Activated T-cell treated with anti-CD3 and anti-CD28 coated beads for 24 hours (primary cell): ENCODE results near the gene ATAD3B.
"Not testable (repeated sequence)": the region's sequence is repeated elsewhere in the genome, so short reads cannot be mapped to it uniquely, and the experiment has no call there.

ENCODE experiments used
- DNase-seq: peaks from one replicate; pipeline ENCODE4 v3.0.0-alpha.2; 2020; ENCODE audit warnings: low read depth

ATAD3B gene

DNA sequence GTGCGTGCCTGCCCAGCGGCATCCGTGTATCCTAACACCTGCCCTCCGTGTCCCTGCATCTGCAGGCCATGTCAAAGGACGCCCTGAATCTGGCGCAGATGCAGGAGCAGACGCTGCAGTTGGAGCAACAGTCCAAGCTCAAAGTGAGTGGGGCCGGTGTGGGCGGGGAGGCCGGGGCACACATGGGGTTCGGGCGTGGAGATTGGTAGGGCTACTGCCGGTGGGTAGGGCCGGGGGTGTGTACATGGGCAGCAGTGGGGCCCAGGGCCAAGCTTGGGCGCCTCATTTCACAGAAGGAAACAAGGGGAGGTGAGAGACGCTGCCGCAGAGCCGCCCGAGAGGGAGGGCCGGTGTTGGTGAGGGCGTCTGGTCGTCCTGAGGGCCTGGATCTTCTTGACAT, 20.9 kb upstream of the ATAD3B start:
- DNase-seq: not testable (repeated sequence)

DNA sequence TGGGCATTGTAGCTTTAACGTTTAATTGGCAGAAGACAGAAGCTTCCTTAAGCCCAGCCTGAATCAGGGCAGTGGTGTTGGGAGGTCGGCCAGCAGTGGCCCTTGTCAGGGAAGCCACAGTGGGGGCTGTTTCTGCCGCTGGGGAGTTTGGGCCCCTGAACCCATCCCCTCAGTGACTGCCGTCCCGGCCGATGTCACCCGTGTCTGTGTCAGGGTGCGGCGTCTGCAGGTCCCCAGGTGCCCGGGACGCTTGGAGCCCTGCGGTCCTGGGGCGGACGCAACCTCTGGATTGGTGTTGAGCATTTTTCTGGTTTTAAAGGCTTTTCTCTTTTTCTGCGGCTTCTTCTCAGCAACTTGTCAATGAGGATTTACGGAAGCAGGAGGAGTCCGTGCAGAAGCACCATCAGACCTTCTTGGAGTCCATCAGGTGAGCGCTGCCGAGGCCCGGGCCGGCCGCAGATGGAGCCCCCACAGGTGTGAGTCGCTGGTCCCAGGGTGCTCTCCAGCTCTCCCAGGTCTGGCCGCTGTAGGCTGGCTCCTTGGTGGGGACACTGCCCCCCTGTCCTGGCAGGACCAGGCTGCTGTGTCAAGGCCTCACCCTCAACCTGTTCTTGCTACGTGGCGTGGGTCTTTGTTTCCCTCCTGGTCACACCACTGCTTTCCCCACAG, 19.7 kb upstream of the ATAD3B start:
- DNase-seq: no peak

DNA sequence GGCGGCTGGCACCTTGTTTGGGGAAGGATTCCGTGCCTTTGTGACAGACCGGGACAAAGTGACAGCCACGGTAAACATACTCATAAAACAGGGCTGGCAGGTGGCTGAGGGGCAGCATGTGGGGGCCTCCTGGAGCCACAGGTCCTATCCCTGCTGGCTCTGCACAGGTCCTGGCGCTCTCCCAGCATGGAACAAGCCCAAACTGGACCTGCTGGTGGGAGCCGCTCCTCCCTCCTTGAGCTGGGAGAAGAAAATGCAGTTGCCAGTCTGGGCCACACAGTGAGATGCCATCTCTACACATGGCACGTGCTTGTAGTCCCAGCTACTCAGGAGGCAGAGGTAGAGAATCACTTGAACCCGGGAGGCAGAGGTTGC, 19.2 kb upstream of the ATAD3B start:
- not testable (repeated sequence) for DNase-seq

DNA sequence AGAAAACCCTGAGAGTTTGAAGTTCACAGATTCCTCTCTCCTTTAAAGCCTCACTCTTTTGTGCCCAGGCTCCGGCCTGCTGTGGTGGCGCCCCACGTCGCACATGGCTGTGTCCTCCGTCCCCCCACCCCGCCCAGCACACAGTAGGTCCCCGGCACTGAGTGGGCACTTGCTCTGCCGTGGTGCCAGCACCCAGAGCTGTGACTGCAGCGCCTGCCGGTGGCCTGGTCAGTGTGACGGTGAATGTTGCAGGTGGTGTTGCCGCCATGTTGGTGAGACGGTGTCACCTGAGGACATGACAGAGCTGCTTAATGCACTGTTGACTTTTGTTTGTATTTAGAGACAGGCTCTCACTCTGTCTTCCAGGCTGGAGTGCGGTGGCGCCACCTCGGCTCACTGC, 18.7 kb upstream of the ATAD3B start:
- no peak for DNase-seq

DNA sequence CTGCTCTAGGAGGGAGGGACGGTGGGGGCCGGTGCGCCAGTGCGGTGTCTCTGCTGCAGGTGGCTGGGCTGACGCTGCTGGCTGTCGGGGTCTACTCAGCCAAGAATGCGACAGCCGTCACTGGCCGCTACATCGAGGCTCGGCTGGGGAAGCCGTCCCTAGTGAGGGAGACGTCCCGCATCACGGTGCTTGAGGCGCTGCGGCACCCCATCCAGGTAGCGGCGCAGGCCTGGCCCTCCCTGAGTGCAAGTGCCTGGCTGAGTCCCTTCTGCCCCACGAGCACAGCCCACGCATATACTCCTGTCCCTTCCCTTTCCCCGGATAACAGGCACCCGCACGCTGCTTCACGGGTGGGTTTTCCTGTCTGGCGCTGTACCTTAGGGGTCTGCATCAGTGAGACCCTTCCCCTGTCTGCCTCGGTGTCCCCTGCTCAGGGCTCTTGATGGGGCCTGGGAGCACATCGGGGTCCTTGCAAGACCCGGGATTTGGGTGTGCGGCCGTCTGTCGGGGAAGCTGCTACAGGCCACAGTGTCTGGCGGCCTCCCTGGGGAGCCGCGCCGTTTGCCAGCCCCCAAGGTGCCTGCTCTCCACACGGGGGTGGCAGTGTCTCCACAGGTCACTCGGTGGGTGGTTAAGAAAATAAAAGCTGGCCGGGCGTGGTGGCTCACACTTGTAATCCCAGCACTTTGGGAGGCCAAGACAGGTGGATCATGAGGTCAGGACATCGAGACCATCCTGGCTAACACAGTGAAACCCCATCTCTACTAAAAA, 17.1 kb upstream of the ATAD3B start:
- not testable (repeated sequence) for DNase-seq

DNA sequence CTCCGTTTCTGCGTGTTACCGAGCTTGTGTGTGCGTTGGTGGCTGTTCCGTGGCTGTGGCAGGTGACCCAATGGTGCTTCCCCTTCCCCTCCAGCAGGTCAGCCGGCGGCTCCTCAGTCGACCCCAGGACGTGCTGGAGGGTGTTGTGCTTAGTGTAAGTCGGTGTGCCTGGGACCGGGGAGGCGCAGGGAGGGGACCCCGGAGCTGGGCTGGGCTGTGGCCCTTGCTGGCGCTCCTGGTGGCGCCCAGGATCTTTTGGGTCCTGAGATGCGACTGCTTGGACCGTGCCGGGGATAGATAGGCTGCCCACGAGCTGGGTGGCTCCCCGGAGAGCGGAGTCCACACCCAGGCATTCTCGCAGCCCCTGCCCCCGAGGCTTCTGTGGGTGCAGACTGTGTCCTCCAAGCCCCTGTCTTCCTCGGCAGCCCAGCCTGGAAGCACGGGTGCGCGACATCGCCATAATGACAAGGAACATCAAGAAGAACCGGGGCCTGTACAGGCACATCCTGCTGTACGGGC, 16.1 kb upstream of the ATAD3B start:
- no peak for DNase-seq

DNA sequence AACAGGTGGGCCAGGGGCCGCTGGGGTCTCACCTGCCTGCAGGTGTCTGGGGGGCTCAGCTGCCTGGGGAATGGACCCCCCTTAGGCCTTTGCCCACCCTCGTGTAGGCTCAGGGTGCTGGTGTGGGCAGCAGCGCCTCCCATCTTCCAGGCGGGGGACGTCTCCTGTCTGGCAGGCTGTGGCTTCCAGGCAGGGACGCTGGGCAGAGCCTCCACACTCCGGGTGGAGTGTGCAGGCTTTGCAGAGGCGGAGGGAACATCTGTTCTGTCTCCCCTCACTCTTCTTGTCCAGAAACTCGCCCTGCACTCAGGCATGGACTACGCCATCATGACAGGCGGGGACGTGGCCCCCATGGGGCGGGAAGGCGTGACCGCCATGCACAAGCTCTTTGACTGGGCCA, 15.6 kb upstream of the ATAD3B start:
- DNase-seq: not testable (repeated sequence)

DNA sequence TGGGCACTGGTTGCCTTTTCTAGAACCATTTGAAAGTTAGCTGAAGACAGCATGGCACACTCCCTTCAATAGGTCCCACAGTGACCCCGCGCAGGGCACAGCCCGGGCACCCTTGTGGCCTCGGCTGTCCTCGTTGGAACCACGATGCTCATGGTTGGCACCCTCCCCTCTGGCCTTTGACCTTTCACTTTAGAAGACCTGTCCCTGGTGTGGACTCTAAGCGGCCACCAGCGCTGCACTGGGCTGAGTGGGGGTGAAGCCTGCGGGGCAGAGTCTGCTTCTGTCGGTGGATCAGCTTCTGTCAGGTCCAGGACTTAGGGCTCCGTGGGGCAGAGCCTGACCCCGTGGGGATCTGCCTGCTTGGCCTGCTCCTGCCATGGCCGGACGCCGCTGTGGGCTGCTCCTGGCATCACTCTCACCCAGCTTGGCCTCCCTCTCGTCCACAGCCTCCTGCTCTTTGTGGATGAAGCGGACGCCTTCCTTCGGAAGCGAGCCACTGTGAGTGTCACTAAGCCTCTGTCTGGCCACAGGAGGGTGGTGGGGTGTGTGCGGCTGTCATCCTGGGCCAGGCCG, 14.8 kb upstream of the ATAD3B start:
- DNase-seq: not testable (repeated sequence)

DNA sequence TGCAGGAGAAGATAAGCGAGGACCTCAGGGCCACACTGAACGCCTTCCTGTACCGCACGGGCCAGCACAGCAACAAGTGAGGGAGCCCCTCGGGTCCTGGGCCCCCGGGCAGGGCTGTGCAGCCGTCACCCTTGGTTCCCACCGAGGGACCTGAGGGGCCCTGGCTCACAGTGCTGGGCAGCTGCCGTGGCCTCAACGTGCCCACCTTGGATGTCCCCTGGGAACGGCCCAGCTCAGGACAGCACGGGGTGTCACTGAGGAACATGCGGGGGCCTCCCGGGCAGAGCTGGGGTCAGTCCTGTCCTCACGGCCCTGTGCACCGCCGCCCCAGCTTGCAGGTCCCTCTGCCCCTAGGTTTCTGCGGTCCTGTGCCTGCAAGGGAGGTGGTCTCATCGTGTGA, 12.4 kb upstream of the ATAD3B start:
- DNase-seq: not testable (repeated sequence)

DNA sequence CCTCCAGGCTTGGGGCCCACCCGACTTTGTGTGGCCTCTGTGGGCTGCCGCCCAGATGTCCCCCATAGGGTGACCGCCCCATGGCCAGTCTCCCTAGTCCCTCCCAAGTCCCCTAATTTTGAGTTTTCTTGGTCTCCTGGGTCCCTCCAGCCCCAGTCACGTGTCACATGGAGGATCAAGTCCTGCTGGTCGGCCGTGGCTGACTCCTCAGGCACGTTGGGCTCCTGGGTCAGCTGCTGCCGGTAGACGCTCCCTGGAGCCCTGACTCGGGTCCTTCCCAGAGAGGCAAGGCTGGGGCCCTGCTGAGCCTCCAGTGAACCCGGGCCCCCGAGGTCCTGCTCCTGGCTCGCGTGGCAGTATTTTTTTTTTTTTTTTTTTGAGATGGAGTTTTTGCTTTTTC, 11.9 kb upstream of the ATAD3B start:
- not testable (repeated sequence) for DNase-seq

DNA sequence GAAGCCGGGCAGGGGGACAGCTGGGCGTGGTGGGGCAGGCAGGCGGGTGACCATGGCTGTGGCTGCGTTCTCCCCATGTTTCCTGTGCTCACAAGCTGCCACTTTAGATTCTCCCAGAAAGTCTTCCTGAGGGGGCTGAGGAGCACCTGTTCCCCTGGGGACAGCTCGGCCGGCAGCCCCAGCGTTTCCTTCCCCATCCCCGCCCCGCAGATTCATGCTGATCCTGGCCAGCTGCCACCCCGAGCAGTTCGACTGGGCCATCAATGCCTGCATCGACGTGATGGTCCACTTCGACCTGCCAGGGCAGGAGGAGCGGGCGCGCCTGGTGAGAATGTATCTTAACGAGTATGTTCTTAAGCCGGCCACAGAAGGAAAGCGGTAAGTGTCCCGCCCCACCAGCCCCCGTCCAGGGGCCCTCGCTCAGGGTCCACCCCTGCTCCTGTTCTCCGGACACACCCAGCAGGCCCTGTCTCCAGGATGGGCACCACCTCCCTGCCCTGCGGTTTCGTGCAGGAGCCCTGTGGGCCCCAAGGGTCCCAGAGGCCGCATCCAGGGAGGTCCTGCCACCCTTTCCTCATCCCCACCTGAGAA, 10.9 kb upstream of the ATAD3B start:
- DNase-seq: no peak

DNA sequence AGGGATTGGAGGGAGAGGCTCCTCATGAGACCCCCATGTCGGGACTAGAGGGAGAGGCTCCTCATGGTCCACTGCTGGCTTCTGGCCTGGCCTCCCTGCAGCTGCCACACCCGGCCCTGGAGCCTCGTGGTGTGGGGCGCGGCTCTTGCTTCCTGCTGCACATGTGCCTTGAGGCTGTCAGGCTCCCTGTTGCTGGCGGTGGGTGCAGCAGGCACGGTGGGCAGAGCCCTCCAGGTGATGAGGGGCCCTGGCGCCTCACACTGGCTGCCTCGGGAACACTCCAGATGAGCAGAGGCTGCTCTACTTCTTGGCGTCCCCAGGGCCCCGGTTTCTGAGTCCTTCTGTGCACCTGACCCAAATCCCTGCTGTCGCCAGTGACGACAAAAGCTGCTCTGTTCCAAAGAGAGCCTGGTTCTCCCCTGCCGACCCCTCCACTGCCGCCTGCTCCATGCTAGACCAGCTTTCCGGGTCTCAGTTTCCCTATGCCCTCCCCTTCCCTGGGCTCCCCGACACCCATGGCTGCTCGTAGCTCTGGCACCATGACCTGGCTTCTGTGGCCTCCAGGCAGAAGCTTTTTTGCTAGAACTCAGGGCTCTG, 9.7 kb upstream of the ATAD3B start:
- no peak for DNase-seq

DNA sequence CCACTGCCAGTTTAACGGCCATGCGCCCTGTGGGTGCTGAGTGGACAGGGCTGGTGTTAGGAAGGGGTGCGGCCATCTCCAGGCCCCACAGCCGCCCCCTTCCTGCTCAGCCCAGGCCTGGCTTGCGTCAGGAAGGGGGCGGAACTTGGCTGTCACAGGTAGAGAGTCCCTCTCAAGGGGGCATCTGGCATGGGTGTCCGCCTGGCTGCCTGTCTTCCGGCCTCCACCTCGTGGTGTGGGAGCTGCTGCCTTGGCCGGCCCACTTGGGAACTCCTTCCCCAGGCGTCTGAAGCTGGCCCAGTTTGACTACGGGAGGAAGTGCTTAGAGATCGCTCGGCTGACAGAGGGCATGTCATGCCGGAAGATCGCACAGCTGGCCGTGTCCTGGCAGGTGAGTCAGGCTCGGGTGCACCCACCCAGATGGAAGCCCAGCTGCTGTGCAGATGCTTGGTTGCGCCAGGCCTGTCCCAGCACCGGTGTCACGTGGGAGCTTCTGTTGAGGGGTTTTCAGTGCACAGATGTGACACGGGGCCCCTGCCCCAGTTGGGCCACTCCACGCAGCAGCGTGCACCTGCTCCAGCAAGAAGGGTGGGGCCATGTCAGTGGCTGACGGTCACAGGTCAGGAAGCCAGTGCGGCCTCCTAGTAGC, 9.1 kb upstream of the ATAD3B start:
- DNase-seq: no peak

DNA sequence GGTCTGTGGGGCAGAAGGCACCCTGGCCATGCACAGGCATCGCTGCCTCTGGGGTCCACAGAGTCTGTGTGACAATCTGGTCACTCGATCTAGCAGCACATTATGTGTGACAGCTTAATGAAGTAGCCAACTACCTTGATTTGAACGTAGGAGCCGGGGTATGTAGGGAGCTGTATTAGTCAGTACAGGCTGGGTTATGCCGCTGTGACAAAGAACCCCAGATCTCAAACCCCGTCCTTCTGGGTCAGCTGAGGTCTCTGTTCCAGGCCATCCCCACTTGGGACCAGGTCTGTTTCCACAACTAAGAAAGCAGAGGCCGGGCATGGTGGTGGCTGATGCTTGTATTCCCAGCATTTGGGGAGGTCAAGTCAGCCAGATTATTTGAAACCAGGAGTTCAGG, 8.3 kb upstream of the ATAD3B start:
- DNase-seq: no peak

DNA sequence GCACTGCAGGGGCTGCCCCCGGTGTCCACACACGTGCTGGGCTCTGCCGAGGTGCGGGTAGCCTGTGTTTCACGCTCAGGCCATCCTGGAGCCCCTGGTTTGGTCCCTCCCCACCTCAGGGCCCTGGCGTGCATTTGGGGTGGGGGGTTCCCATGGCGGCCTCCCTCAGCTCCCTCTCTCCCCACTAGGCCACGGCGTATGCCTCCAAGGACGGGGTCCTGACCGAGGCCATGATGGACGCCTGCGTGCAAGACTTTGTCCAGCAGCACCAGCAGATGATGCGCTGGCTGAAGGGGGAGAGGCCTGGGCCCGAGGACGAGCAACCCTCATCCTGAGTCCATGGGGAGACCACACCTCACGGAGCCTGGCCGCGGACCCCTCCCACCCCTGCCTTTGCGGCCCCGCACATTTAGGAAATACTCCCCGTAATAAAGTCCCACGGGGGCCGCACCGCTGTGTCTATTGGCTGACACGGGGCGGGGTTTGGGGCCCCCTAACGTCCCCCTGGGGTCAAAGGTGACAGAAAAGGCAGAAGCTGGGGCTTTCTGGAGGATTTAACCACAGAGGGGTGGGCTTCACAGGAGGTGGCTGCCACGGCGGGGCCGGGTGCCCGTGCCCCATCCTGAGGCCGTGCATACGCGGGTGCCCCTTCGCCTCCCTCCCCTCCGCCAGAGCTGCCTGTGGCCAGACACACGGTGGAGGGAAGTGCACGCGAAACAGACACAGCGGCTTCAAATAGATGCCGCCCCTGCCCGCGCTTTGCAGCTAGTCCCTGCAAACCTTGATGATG, 3.2 kb upstream of the ATAD3B start:
- DNase-seq: not testable (repeated sequence)

DNA sequence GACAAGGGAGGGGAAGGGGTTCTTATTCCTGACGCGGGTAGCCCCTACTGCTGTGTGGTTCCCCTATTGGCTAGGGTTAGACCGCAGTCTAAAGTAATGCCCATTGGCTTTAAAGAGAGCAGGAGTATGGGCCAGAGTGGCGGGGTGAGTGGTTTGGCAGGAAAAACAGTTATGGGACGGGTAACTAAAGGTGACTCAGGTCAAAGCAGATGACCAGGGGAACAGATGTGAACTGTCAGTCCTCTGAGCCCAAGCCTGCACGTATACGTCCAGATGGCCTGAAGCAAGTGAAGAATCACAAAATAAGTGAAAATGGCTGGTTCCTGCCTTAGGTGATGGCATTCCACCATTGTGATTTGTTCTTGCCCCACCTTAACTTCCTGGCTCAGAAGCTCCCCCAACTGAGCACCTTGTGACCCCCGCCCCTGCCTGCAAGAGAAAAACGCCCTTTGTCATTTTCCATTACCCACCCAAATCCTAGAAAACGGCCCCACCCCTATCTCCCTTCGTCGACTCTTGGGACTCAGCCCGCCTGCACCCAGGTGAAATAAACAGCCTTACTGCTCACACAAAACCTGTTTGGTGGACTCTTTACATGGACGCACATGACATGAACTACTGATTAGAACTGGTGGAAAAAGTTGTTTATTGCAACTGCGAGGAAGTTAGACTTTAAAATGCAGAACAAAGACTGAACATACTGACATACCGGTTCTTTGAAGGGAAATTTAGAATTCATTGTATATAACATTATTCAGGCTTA, 758 bp upstream of the ATAD3B start:
- DNase-seq: peak; percentile 4

DNA sequence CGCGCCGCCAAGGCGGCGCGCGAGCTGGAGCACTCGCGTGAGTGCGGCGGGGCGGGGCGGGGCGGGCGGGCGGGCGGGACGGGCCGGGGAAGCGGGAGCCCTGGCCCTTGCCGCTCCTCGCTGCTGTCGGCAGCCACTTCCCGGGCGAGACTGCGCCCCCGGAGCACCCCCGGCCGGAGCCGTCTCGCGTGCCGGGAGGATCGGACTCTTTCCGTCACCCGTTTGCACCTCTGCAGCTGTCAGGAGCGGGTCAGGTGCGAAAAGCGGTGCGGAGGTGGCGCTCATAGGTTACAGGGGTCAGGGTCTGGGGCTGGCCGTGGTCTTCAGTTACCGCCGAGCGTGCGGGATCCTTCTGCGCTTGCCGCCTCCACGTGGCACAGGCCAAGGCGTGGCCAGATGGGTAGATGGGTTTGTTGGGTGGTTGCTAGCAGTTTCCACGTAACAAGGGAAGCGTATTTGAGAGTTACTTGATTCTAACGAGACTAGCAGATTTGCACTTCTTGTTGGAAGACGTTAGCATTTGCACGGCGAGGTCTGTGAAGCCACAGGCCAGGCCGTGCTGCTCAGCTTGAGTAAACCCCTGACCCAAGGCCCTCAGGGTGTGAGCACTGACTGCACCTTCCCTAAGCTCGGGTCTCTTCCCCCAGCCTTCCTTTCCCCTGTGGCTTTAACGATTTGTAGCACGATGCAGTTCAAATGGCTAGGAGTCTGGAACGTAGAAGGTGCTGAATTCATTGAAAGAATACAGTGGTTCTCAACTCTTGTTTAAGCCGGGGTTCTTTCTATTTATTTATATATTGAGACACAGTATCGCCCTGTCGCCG, 700 bp downstream of the ATAD3B start:
- peak; percentile 4 for DNase-seq

DNA sequence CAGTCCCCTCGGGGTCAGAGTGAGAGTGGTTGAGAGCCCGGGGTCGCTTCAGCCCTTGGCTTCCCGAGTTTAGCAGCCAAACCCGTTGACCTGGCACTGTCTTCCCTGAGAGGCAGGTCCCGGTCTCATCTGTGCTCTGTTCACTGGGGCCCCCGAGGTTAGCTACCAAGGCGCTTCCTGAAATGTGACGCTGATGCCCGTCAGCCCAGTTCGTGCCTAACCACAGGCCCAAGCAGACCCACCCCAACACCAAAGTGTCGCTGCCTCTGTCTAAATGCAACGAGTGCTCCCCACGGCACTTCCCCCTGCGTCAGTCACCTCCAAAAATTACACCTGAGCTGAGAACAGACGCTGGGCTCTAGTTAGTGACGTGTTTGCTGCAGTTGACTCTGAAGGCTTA, 4.4 kb downstream of the ATAD3B start:
- DNase-seq: not testable (repeated sequence)

DNA sequence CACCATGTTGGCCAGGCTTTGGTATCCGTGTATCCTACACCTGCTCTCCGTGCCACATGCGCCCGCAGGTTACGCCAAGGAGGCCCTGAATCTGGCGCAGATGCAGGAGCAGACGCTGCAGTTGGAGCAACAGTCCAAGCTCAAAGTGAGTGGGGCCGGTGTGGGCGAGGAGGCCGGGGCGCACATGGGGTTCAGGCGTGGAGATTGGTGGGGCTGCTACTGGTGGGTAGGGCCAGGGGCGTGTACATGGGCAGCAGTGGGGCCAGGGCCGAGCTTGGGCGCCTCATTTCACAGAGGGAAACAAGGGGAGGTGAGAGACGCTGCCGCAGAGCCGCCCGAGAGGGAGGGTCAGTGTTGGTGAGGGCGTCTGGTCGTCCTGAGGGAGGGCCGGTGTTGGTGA, 5.6 kb downstream of the ATAD3B start:
- no peak for DNase-seq
